HG02571 (cell line): ENCODE data around the gene TMEM106C.
"Not testable (repeated sequence)": the region's sequence is repeated elsewhere in the genome, so short reads cannot be mapped to it uniquely, and the experiment has no call there.

Experiments
- ATAC-seq: cut with Tn5 transposase; IDR thresholded peaks from one replicate; pipeline ENCODE4 v1.9.1; 2021; ENCODE audit warnings: mild to moderate bottlenecking, moderate library complexity; ENCODE audit not compliant: unreplicated experiment

The TMEM106C gene

DNA sequence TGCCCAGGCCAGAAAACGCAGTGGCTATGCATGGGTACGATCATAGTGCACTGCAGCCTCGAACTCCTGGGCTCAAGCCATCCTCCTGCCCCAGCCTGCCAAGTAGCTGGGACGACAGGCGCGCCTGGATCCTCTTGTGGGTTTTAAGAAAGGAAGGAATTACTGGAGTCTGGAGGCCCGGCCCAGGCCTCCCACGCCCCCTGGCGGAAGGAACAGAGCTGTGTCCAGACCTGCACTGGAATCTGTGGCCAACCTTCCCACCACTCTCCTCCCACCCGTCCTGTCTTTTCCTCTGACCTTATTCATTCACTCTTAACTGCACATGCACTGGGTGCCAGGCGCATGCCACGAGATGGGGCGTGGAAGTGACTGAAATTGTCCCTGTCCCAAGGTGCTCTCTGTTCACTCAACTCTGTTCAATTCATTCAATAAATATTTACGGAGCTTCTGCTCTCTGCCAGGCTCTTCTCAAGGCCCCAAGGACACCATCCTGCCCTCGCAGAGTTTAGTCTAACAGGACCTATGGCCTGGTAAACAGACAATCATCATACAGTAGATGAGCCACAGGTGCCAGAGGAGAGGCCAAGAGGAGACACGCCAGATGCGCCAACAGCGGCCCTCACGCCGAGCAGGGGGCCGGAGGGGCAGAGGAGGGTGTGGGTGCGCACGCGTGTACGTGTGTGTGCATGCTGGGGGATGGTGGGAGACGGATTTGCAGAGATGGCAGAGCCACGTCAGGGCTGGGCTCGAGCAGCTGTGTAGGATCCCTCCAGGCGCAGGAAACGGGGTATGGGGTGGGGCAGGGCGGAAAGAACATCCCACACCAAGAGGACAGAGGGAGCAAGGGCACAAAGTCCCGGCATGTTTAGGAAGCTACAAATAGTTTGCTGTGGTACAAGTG is 13.7 kb upstream of the TMEM106C start:
- no peak for ATAC-seq

DNA sequence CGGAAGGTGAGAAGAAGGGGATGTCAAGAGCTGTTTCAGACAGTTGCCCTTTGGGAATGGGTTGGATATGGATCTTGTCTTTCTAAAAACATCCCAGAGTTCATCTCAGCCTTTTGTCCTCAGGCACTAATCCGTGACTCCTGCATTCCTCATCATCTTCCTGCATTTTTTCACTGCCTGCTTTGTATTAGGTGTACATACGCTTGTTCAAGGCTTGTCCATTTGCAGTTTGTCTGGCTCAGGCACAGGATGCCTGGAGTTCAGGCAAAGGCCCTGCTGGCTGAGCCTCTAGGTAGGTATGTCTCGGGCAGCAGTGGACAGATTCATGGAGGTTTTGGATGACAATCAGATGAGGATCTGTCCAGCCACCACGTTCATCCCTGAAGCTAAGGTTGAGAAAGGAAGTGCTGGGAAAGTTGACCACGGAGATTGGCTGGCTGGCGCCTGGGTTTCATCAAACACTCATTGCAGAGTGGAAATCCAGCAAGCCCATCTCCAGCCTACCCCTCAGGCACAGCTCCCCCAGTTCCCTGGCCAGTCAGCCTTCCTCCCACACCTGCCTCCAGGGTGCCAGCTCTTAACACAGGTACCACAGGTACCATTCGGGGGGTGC is 12.4 kb upstream of the TMEM106C start:
- no peak for ATAC-seq

DNA sequence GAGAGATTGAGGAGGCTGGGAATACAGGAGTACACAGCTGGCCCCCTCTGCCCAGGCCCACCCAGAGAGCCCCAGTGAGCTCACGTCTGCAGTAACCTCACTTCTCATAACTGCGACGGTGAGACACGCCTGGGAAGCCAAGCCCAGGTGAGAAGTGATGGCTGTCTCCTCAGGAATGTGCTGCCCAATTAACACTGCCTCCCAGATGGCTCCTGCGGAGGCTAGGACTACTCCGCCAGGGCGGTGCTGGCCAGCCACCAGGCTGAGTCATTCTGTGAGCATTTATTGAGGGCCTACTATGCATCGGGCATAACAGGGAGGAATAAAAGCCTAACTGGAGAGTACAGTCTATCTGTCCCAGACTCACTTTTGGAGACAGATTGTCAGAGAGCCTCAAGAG is 9.3 kb upstream of the TMEM106C start:
- ATAC-seq: no peak

DNA sequence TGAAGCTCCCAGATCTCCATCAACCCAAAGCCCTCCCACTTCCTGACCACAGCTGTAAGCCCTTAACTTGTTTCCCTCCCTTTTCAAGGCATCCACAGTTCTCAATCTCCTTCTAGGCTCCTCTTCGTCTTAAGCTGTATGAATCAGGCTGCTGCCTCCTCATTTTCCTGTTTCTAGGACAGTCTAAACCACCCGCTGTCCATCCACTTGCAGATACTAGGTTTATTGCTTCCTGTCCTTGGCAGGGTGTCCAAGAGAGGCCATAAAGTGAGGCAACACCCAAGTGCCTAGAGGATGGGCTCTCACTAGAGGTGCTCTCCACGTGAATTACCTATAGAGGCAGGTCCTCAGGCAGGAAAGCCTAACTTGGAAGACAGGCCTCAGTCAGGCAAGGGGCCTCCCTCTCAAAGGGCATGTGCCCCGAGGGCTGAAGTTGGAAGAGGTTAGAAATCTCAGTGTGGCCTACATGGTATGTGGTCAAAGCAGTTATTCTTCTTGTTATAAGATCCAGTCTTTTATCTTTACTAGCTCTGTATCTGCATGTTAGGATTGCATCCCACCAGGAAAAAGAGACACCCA is 8.8 kb upstream of the TMEM106C start:
- ATAC-seq: no peak

DNA sequence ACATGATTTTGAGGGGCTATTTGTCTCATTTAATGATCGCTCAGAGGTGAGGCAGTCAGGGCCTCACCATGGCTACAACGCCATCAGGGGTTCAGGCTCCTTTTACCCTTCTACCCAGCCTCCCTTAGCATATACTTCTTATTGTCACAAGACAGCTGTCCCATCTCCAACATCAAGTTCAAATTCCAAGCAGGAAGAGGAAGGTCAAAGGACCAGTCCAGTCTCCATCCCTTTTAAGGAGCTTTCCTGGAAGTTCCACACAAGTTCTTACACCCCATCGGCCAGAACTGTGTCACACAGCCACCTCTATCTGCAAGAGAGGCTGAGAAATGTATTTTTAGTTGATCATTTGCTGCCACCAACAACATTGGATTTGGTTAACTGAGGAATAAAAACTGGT is 8.3 kb upstream of the TMEM106C start:
- no peak for ATAC-seq

DNA sequence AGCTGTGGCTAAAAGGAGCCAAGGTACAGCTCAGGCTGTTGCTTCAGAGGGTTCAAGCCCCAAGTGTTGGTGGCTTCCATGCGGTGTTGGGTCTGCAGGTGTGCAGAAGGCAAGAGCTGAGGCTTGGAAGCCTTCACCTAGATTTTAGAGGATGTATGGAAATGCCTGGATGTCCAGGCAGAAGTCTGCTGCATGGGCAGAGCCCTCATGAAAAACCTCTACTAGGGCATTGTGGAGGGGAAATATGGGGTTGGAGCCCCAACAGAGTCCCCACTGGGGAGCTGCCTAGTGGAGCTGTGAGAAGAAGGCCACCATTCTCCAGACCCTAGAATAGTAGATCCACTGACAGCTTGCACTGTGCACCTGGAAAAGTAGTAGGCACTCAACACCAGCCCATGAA is 5.7 kb upstream of the TMEM106C start:
- not testable (repeated sequence) for ATAC-seq

DNA sequence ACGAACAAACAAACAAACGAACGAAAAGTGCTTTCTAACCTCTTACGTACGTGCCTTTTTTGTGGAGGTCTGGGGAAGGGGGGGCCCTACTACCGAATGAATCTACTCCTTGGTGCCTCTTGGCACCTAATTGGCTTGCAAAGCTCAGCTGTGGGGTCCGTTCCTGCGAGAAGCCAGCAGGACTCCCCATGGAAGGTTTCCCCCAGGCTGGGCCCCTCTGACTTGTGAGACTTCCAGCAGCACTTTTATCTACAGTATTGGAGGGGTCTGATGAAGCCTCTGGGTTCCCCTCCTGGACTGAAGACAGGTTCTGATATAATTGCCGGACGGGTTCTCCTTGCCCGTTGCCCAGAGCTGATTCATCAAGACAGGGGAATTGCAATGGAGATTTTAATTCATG is 1.2 kb upstream of the TMEM106C start:
- ATAC-seq: no peak

DNA sequence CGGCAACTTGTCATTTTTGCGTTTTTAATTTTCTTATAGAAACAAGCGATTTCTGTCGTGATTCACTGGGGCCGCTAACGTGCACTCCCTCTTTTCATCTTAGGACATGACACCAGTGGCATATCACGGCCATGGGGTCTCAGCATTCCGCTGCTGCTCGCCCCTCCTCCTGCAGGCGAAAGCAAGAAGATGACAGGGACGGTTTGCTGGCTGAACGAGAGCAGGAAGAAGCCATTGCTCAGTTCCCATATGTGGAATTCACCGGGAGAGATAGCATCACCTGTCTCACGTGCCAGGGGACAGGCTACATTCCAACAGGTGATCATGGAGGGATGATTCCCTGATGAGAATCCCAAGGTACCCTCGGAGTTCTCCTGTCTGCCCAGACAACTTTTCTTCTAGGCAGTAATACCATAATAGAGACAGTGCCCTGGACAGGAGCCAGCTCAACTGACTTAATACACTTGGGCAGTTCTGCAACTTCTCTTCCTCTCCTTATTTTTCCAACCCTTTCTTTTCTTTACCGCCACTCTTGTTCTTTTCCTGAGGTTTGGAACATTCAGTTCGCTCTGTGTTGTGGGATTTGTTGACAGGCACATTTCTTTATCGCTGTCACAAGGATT is 821 bp downstream of the TMEM106C start:
- no peak for ATAC-seq

DNA sequence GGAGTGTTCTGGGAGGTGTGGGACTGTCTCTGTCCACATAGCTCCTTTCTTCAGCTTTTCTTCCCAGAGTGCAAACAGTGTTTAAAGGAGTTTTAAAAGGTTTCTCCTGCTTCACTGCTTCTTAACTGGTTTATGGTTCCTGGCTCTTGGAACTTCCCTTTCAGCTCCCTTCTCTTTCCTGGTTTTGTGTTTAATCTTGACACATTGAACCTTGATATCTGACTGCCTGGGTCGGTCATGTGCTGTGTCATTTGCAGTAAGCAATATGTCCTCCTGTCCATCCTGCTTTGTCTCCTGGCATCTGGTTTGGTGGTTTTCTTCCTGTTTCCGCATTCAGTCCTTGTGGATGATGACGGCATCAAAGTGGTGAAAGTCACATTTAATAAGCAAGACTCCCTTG is 2.2 kb downstream of the TMEM106C start:
- ATAC-seq: no peak

DNA sequence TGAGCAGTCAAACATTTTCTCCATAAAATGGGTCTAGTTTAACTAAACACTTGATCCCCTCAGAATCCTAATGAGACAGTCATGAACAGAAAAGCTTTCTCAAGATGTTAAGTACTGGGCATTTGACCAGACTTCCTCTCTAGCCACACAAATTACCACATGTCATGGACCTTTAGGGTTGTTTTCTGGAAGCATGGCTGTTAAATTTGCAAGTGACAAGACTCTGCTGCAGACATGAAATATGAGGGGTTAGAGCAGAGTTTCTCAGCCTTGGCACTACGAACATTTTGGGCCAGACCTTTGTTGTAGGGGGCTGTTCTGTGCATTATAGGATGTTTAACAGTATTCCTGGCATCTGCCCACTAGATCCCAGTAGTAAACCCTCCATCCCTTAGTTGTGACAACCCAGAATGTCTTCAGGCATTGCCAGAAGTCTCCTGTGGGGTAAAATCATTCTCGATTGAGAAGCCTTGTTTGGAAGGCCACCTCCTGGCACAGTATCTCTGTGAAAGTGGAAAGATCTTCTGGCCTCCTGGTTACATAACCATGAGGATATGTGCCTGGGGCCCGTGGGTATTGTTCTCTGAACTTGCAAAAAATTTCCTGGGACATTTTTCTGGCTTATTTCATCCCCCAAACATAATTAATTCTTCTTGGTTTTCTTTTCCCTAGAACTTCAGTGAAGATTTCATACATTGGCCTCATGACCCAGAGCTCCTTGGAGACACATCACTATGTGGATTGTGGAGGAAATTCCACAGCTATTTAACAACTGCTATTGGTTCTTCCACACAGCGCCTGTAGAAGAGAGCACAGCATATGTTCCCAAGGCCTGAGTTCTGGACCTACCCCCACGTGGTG is 4.3 kb downstream of the TMEM106C start:
- no peak for ATAC-seq

DNA sequence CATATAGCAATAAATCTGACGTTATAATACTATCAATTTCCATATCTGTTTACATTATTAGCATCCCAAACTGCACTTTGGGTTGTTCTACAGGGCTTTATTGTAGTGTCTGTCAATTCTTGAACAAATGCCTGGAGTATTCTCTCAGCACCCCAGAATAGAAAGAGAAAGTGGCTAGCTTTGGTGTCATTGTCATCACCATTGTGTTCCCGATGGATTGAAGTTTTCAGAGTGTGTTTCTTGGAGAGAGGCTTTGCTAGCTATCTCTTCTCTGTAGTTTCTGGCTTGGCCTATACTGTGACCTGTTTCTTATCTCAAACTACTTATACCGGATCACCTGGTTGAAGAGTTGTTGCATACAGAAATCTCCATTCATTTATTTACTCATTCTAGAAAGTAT is 6.4 kb downstream of the TMEM106C start:
- ATAC-seq: no peak

DNA sequence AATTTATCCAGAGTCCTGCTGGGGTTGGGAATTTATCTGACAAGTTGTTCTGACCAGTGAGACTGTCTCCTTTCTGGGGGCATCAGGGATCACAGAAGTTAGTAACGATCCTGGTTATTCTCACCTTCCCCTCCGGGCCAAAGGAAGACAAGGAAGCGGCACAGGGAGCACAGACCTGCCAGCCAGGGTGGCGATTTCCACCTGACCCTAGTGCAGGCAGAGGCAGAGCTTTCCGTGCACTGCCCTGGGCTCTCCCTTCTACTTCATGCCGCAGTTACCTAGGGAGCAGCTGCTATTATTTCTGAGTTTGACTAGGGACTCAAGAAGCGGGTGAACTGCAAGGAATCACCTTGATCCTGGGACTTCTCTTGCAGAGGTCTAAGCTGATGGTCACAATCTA is 7.4 kb downstream of the TMEM106C start:
- no peak for ATAC-seq

DNA sequence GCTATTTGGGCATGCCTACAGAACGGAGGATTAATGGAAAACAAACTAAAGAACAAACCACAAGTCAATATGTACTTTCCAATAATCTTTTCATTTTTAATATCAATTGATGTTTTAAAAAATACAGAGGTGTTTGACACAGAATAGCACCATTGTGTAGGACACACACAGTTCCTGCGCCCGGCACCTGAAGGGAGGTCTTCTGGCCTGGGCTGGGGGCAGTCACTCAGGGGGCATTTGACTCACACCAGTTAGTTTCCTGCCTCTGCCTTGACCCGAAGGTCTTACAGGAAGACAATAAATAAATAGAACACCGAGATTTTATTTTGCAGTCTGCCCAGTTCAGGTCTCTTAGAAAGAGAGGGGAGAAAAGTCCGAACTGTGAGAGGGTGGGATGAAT is 9.5 kb downstream of the TMEM106C start:
- ATAC-seq: no peak

DNA sequence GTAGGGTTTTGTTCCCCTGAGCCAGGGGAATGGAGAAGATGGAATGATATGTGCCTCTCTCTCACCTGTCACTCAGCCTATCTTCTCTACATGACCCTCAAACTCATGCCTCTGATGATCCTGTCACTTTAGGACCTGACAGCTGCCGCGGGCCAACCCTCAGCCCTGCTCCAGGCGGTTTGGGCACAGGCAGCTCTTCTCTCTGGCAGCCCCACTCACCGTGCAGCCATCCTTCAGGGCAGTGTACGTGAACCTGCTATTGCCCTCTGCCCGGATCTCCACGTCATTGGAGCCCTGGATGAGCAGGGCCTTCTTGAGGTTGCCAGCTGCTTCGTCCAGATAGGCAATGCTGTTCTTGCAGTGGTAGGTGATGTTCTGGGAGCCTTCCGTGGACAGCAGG is 10.5 kb downstream of the TMEM106C start:
- ATAC-seq: no peak

DNA sequence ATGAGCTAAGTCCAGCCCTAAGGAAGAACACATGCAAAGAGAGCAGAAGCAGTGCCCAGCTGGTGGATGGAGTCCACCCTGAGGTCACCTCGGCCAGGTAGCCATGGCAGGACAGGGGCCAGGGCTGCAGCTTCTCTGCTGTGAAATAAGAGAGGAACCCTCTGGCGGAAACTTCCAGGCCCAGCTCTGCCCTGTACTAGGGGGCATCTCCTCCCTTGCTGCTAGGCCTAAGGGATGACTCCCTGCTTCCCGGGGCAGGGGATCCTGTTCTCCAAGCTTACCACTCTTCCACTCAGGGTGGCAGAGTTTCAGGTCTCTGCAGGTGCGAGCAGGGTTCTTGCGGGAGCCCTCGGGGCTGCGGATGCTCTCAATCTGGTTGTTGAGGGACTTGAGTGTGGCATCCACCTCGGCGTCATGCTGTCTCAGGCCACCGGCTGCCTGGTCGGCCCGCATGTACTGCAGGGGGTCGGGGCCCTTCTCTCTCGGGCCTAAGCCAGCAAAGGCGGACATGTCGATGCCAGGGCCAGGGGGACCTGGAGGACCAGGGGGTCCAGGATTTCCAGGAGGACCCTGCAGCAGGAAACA is 11.7 kb downstream of the TMEM106C start:
- ATAC-seq: no peak

DNA sequence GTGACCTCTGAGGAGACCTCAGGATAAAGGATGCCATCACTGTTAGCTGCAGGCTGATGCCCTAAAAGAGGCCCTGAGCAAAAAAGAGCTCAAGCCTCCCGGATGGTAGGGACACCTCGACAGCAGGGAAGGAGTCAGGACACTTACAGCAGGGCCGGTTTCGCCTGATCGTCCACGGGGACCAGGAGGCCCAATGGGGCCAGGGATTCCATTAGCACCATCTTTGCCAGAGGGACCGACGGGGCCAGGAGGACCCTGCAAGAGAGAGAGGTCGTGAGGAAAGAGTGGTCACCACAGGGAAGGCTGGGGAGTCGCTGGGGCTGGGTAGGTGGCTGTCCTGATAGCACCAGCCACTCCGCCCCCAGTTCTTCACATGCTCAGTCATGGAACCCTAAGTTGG is 12.4 kb downstream of the TMEM106C start:
- ATAC-seq: no peak

DNA sequence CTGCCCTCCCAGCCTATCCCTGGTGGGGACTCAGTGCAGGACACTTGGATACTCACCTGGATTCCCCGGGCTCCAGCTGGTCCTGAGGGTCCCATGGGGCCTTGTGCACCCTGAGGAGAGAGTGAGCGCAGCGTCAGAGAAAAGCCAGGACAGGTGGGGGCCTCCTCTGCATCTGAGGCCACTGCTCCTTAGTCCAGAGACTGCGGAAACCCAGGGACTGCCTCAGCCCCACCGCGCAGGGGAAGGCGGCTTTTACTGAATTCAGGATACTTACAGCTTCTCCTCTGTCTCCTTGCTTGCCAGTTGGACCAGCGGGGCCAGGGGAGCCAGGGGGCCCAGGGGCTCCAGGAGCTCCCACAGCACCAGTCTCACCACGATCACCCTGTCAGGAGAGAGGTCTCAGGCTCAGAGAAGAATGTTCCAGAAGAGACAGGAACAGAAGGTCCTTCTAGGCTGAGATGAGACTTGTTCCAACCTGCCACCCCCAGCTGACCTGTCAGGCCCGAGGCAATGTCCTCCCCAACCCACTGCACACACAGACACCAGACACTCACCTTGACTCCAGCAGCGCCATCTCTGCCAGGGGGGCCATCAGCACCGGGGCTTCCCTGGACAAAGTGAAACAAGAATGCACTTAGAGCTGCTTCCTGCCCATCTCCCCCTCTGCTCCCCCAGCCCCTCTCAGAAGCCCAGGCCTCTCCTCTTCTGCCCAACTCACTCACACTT is 13.8 kb downstream of the TMEM106C start:
- ATAC-seq: no peak

DNA sequence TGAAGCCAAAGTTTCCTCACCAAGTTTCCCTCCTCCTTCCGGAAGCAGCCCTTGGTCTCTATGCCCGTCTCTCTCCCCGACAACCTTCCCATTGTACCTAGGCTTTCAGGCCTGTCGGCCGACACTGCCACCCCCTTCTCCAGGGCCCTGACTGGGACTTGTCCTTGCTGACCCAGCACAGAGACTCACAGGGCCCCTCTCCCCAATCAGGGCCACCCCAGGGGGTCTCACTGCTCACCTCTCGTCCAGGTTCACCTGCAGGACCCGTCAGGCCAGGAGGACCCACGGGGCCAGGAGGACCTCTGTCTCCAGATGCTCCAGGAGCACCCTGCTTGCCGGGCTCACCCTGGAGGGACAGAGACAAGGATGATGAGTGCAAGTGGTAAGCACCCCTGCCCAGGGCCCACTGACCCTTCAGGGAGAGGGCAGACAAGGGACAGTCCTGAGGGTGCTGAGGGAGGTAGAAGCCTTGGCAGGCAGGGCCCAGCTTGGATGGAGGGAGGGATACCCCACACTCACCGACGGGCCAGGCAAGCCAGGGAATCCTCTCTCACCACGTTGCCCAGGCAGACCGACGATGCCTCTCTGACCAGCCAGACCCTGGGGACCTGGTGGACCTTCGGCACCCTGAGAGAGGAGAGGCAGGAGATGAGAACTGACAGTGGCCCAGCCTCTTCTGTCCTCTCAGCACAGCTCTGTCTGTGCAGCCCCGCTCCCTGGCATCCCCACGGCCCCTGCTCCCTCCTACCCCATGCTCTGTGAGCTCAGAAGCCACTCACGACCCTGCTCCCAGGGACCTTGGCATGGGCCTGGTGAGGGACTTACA is 14.6 kb downstream of the TMEM106C start:
- no peak for ATAC-seq

DNA sequence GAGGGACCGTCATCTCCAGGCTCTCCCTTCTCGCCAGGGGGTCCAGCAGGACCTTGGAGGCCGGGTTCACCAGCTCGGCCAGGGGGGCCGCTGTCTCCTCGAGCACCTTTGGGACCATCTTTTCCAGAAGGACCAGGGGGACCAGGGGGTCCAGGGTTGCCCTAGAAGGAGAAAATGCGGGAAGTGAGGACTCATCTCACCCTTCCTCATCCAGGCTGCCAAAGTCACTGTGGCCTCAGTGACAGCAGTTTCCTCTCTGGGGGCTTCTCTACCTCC is 15.1 kb downstream of the TMEM106C start:
- ATAC-seq: no peak
